Measurements from ENCODE around the gene NOX4. TPM values are rescaled to one million over a fixed set of nuclear protein-coding genes. Genes with fewer than 3 reads are reported as not detected.

NOX4 gene
- total RNA-seq, 4 donors from 2014 or later: 38.4 to 129 (median 67.4) TPM

GRCh38 chr11:89477175-89477574, 14.0 kb downstream of the NOX4 start:
- no peak overlapping the region for H3K4me3 ChIP-seq
- no peaks in the 10 kb centered on the region for H3K36me3 ChIP-seq
- WGBS, 2 donors: 75 to 85% methylated on average over 6 of the region's 6 CpGs
- no peaks in the 10 kb centered on the region for H3K9me3 ChIP-seq
- TF ChIP-seq CTCF (IDR thresholded peaks at IDR 0.05): no peak
- no peak for TF ChIP-seq POLR2A (IDR thresholded peaks at IDR 0.05)
- TF ChIP-seq EP300 (IDR thresholded peaks at IDR 0.05): no peak
- H3K27ac ChIP-seq: no peak overlapping the region
- DNase-seq (ENCODE audit: low spot score in 2 of 2): no peak
- H3K27me3 ChIP-seq: no peaks in the 10 kb centered on the region
- H3K4me1 ChIP-seq: no peaks in the 10 kb centered on the region

GRCh38 chr11:89463266-89463780, 27.9 kb downstream of the NOX4 start:
- no peaks in the 10 kb centered on the region for H3K4me1 ChIP-seq
- no peaks in the 10 kb centered on the region for H3K36me3 ChIP-seq
- H3K9me3 ChIP-seq: no peaks in the 10 kb centered on the region
- 11 to 14% methylated on average over 1 of the region's 1 CpG for WGBS, 2 donors
- TF ChIP-seq CTCF (IDR thresholded peaks at IDR 0.05) (no peak), EP300 (IDR thresholded peaks at IDR 0.05) (no peak), POLR2A (IDR thresholded peaks at IDR 0.05) (no peak)
- DNase-seq (ENCODE audit: low spot score in 2 of 2): no peak
- no peak overlapping the region for H3K27ac ChIP-seq
- H3K4me3 ChIP-seq: no peak overlapping the region
- no peaks in the 10 kb centered on the region for H3K27me3 ChIP-seq

GRCh38 chr11:89458716-89459115, 32.5 kb downstream of the NOX4 start:
- Histone ChIP-seq H3K27ac (no peak overlapping the region), H3K36me3 (no peaks in the 10 kb centered on the region), H3K27me3 (no peaks in the 10 kb centered on the region), H3K4me3 (no peak overlapping the region), H3K4me1 (no peaks in the 10 kb centered on the region), H3K9me3 (no peaks in the 10 kb centered on the region)
- 63 to 68% methylated on average over 2 of the region's 2 CpGs for WGBS, 2 donors
- TF ChIP-seq EP300 (IDR thresholded peaks at IDR 0.05): no peak
- TF ChIP-seq POLR2A (IDR thresholded peaks at IDR 0.05): no peak
- TF ChIP-seq CTCF (IDR thresholded peaks at IDR 0.05): no peak
- DNase-seq (ENCODE audit: low spot score in 2 of 2): no peak

- H3K9me3 ChIP-seq: no peaks in the 10 kb centered on the region
- no peak for TF ChIP-seq CTCF (IDR thresholded peaks at IDR 0.05)
- no peak for TF ChIP-seq EP300 (IDR thresholded peaks at IDR 0.05)
- TF ChIP-seq POLR2A (IDR thresholded peaks at IDR 0.05): no peak
Measured at GRCh38 chr11:89457190-89457589, 34.0 kb downstream of the NOX4 start.

GRCh38 chr11:89456681-89457080, 34.5 kb downstream of the NOX4 start:
- no peaks in the 10 kb centered on the region for H3K9me3 ChIP-seq
- 85 to 95% methylated on average over 2 of the region's 2 CpGs for WGBS, 2 donors
- TF ChIP-seq POLR2A (IDR thresholded peaks at IDR 0.05) (no peak), EP300 (IDR thresholded peaks at IDR 0.05) (no peak), CTCF (IDR thresholded peaks at IDR 0.05) (no peak)
- H3K27ac ChIP-seq: no peak overlapping the region
- peaks cover 0 to 11% (median 0%) of the 10 kb centered on the region in 4 donors for H3K4me1 ChIP-seq
- H3K27me3 ChIP-seq: no peaks in the 10 kb centered on the region
- DNase-seq (ENCODE audit: low spot score in 2 of 2): no peak
- H3K36me3 ChIP-seq: no peaks in the 10 kb centered on the region
- H3K4me3 ChIP-seq: no peak overlapping the region

More at GRCh38 chr11:89457190-89457589, 34.0 kb downstream of the NOX4 start:
- Histone ChIP-seq H3K4me1 (peaks cover 0 to 6% (median 0%) of the 10 kb centered on the region in 4 donors), H3K27me3 (no peaks in the 10 kb centered on the region), H3K36me3 (no peaks in the 10 kb centered on the region), H3K4me3 (no peak overlapping the region), H3K27ac (no peak overlapping the region)
- no peak for DNase-seq (ENCODE audit: low spot score in 2 of 2)
- WGBS, 2 donors: 84 to 97% methylated on average over 4 of the region's 4 CpGs
